GM21447 (cell line): ENCODE data around the gene TNIP1.

ENCODE experiments used
- ATAC-seq: cut with Tn5 transposase; IDR thresholded peaks from one replicate; pipeline ENCODE4 v1.9.1; 2021; ENCODE audit not compliant: unreplicated experiment

Gene TNIP1

DNA sequence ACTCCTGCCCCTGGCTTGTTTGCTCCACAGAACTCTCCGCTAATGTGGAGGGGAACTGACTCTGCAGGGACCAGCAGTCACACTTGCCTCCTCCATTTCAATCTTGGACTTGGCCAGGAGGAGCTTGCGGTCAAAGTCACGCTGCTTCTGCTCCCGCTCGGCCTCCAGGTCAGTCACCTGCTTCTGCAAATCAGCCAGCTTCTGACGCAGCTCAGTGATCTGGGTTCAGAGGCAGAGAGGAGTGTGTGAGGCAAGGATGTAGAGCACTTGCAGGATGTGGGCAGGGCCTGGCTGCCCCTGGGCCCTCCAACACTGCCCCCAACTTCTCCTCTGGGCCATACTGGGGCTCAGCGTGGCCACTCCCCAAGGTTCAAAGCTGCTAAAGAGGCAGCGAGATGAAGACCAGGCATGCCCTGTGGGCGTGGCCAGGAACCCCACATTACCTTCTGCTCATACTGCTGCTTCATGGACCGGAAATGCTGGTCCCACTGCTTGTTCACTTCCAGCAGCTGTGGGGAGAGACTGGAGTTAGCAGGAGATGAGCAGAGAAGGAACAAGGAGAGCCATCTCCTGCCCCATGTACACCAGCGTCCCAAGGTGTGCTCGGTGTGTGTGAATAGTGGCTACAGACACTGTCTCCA is 38.3 kb downstream of the TNIP1 start:
- ATAC-seq, result no peak

- ATAC-seq, result no peak
Measured at GRCh38 chr5:151041577-151042268, 39.1 kb downstream of the TNIP1 start.

DNA sequence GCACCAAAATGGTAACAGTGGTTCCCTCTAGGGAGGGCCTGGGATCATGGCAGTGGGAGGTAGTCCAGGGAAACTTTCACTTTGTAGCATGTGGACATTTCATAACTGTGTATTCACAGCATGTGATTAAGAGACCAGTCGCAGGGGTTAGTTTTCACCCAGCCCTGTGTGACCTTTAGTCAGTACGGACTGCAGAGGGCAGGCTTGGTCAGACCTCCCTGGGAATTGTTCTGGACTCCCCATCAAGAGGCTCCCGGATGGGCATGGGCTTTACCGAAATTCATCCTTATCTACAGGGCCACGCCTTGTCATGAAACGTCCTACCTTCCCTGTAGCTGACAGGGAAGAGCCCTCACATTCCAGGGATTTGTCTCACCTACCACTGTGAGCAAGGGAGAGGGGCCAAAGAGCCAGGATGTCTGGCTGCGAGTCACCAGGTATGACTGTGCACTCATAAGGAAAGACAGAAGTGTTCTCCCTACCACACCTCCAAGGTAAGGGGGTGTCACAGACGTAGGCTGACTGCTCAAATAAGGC is 40.6 kb downstream of the TNIP1 start:
- ATAC-seq, result no peak

DNA sequence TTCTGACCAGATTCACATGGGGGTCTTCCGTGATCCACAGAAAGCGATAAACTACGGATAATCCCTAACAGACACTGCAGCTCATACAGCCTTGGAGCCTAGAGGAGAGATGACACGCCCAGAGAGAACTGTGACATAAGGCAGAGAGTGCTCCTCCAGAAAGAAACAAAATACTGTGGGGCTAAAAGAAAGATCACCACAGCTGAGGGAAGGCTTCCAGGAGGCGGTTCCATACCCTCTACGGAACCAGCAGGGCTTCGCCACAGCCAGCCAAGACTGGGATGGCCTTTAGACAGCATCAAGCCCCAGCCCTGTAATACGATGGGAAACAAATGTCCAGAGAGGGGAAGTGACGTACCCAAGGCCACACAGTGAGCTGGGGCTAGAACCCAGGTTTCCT is 41.2 kb downstream of the TNIP1 start:
- ATAC-seq, result no peak

DNA sequence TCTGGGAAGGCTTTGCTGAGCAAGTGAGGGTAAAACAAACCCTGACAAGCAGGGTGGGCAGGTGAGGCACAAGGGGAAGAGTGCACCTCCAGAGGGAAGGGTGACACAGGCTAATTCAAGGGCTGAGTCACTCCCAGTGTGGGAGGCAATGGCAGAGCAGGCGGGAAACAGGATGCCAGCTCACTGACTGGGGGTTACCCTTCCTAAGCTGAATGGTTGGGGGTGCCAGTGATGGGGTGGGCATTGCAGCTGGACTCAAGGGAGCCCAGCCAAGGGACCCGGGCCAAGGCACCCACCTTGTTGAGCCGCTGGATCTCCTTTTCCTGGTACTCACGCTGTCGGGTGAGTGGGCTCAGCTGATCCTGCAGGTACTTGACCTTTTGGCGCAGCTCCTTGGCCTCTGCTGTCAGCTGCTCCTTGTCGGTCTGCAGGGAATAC is 42.0 kb downstream of the TNIP1 start:
- ATAC-seq, result no peak

DNA sequence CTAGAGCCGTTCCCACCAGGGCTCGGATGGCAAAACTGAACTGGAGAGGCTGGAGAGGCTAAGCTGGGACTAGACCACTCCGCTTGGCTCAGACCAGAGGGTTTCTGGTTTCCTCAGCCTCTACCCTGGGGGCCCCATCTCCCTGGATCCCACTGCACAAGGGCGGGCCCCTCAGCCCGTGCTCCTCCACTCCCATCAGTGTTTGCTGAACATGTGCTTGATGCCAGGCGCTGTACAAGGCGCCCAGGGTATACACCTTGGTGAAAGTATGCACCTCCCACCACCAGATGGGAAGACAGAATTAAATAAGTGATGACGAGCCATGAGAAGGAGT is 42.5 kb downstream of the TNIP1 start:
- no peak for ATAC-seq

DNA sequence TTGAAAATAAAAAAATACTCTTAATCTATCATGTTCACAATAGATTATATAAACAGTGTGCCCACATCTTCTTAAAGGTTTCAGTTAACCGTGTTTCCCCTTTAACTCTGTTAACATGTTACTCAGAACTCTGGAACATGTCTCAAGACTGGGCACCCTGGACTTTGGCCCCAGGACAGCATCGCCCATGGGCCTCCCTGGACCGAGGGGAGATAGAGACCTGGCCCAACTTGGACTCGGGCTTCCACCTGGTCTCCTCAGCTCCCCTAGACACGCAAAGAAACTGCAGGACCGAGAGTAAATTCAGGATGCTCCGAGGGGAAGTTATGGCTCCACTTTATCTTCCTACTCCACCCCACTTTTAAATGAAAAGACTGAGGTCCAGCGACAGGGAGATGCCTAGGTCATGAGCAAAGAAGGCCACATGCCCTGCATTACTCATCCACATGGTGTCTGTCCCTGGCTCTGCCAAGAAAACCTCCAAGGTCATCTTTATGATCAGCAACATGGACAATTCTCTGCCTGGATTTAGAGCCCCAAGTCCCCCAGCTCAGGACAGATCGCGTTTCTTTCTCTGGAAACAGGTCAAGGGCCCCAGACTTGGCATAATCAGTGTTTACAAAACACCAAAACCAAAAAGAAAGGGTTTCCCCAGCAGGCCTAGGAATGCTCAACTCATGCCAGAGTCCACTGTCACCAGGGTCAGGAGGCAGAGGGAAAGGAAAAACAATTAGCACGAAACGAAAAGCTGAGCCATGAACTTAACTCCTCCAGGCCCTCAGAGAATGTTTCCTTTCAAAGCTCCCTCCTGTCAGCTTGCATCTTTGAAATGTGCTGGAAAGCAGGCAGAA is 43.0 kb downstream of the TNIP1 start:
- no peak for ATAC-seq

- ATAC-seq, result no peak
Measured at GRCh38 chr5:151036556-151036955, 44.3 kb downstream of the TNIP1 start.

GRCh38 chr5:151034422-151035379 is 46.1 kb downstream of the TNIP1 start:
- no peak for ATAC-seq

- ATAC-seq, result no peak
Measured at GRCh38 chr5:151033217-151033934, 47.5 kb downstream of the TNIP1 start.

DNA sequence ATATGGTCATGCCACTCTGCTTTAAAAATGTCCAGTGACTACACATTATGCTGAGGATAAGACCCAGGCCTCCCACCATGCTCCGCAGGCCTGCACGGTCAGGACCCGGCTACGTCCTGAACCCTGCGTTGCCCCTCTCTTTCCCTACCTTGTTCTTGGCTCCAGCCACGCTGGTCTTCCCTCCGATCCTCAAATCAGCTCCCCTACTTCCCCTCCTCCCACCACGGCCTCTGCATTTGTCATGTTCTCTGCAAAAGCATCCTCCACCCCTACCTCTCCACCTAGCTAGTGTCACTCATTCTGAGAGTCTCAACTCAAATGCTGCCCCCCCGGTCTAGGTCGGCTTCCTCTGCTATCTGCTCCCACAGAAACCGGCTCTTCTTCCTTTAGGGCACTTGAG is 49.3 kb downstream of the TNIP1 start:
- no peak for ATAC-seq

DNA sequence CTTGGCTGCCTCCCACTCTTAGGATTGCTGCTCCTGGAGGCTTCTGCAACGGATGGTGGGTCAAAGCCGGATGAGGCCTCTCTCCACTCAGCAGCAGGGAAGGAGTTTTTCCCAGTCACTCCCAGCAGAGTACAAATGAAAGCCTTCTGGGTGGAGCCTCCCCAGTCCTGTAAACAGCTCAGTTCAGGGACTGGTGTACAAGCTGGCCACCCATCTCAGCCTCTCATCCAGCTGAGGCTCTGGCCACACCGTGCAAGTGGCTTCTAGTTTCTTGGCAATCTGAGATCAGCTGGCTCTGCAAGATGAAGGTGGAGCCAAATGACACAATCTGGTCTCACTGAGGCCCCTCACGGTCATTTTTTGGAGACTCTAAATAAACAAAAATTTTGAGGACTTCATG is 50.5 kb downstream of the TNIP1 start:
- ATAC-seq, result no peak

DNA sequence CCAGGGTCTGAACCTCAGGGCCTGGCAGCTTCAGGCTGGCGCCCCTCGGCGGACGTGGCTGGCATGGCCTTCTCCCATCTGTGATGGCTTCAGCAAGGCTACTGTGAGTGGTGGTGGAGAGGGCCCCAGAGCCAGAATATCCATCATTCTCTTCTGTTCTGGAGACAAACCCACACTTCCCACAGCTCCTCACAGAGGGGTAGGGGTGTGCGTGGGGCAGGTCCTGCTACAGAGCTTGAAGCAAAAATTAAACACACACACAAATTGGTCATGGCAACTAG is 50.8 kb downstream of the TNIP1 start:
- ATAC-seq, result no peak

GRCh38 chr5:151029179-151030055 is 51.4 kb downstream of the TNIP1 start:
- ATAC-seq, result no peak

DNA sequence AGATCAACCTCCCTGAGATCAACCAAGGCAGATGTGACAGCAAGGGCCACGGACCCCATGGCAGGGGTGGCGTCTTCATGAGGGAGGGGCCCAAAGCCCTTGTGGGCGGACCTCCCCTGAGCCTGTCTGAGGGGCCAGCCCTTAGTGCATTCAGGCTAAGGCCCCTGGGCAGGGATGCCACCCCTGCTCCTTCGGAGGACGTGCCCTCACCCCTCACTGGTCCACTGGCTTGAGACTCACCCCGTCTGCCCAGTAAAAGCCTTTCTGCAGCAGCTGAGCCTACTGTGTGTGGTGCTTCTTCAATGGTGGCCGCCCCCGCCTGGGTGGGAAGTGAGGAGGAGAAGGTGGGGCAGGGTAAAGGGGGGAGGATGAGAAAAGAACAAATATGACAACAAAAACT is 52.1 kb downstream of the TNIP1 start:
- ATAC-seq, result no peak

DNA sequence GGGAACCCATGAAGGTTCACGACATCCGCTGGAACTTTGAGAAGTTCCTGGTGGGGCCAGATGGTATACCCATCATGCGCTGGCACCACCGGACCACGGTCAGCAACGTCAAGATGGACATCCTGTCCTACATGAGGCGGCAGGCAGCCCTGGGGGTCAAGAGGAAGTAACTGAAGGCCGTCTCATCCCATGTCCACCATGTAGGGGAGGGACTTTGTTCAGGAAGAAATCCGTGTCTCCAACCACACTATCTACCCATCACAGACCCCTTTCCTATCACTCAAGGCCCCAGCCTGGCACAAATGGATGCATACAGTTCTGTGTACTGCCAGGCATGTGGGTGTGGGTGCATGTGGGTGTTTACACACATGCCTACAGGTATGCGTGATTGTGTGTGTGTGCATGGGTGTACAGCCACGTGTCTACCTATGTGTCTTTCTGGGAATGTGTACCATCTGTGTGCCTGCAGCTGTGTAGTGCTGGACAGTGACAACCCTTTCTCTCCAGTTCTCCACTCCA is 52.8 kb downstream of the TNIP1 start:
- ATAC-seq, result no peak

DNA sequence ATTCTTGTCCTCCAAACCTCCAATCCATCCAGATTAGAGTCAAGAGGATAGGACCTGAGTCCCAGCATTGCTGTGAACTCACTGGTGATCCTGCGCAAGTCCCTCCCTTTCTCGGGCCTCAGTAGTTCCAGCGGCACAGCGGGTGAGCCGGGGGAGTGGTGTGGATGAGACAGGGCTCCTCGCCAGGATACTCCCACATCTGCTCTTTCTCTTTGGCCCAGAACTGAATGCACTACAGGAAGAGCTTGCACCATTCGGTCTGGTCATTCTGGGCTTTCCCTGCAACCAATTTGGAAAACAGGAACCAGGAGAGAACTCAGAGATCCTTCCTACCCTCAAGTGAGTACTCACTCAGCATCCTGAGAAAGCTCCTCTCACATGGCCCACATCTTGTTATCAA is 54.2 kb downstream of the TNIP1 start:
- no peak for ATAC-seq

DNA sequence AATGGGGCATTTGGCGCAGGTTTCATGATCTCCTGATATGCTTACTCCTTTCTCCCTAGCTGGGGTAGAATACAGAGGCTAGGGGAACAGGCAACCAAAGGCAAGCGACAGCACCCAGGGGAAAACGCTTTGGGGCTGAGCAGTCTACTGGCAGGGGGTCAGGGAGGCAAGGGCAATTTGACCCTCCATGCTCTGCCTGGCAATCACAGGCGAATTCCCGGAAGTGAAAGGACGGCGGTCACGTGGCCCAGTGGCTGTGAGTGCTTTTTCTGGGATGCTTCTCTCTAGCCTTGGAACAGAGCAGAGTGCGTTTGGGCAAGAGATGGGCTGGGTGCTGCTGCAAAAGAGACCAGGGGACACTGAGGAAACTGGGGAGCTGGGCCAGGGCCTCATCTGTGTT is 54.7 kb downstream of the TNIP1 start:
- ATAC-seq, result no peak

DNA sequence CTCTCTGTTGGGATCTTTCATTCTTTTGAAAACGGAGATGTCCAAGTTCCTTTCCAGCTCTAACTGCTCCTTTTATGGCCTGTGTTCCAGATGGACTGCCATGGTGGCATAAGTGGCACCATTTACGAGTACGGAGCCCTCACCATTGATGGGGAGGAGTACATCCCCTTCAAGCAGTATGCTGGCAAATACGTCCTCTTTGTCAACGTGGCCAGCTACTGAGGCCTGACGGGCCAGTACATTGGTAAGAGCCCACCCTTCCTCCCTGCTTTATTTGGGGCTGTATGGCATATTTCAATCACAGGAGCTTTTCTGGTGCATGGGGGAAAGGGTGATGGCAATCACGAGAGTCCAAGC is 55.6 kb downstream of the TNIP1 start:
- no peak for ATAC-seq
